H1 (cell line): ENCODE measurements around the gene REELD1.

ENCODE experiments used
- CHD2 ChIP-seq: IDR thresholded peaks from 2 replicates; pipeline ENCODE4 v1.6.1; 2012; ENCODE audit warnings: low read length, improper control_type of control experiment
- KDM5A ChIP-seq: fragments of 200-600 bp; IDR thresholded peaks from 2 replicates; pipeline ENCODE4 v1.7.1; 2012; ENCODE audit warnings: mild to moderate bottlenecking, low read length, inconsistent platforms, mixed read lengths
- POLR2A ChIP-seq, 2 experiments: IDR thresholded peaks; 1 replicate in 1 of 2; 2 replicates in 1 of 2; pipeline ENCODE4 v1.6.1; 2011; ENCODE audit warnings: low read depth in 2 of 2, low read length in 2 of 2, mild to moderate bottlenecking in 2 of 2; ENCODE audit errors: control extremely low read depth in 1 of 2
- SP2 ChIP-seq: IDR thresholded peaks from 2 replicates; pipeline ENCODE4 v1.6.1; 2012; ENCODE audit warnings: mild to moderate bottlenecking, low read length, inconsistent platforms
- SRF ChIP-seq: IDR thresholded peaks from 2 replicates; pipeline ENCODE4 v1.6.1; 2011; ENCODE audit warnings: mild to moderate bottlenecking, low read depth, low read length, moderate library complexity
- TAF1 ChIP-seq: IDR thresholded peaks from 2 replicates; pipeline ENCODE4 v1.6.1; 2011; ENCODE audit warnings: mild to moderate bottlenecking, low read depth, low read length
- ZNF274 ChIP-seq: IDR thresholded peaks from 2 replicates; pipeline ENCODE4 v1.7.0; 2012; ENCODE audit warnings: low read length, borderline replicate concordance; ENCODE audit errors: extremely low read depth
- TF ChIP-seq, protein P1 (sequence below): IDR thresholded peaks from 2 replicates; pipeline ENCODE4 v1.6.1; 2011; ENCODE audit warnings: low read length, improper control_type of control experiment
- TF ChIP-seq, protein P2 (sequence below), 3 experiments: IDR thresholded peaks; 1 replicate in 2 of 3; 2 replicates in 1 of 3; pipeline versions ENCODE4 v1.5.1 to v1.6.1; 2011; ENCODE audit warnings: low read length in 3 of 3, mild to moderate bottlenecking in 3 of 3, inconsistent platforms in 2 of 3, low read depth in 1 of 3, moderate library complexity in 1 of 3; ENCODE audit not compliant: insufficient read depth in 1 of 3; ENCODE audit errors: control extremely low read depth in 1 of 3
- TF ChIP-seq, protein P3 (sequence below): IDR thresholded peaks from 2 replicates; pipeline ENCODE4 v1.6.1; 2012; ENCODE audit warnings: low read length, inconsistent platforms

- TF ChIP-seq, protein P1, sequence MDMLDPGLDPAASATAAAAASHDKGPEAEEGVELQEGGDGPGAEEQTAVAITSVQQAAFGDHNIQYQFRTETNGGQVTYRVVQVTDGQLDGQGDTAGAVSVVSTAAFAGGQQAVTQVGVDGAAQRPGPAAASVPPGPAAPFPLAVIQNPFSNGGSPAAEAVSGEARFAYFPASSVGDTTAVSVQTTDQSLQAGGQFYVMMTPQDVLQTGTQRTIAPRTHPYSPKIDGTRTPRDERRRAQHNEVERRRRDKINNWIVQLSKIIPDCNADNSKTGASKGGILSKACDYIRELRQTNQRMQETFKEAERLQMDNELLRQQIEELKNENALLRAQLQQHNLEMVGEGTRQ = no peak
- TF ChIP-seq, protein P2, sequence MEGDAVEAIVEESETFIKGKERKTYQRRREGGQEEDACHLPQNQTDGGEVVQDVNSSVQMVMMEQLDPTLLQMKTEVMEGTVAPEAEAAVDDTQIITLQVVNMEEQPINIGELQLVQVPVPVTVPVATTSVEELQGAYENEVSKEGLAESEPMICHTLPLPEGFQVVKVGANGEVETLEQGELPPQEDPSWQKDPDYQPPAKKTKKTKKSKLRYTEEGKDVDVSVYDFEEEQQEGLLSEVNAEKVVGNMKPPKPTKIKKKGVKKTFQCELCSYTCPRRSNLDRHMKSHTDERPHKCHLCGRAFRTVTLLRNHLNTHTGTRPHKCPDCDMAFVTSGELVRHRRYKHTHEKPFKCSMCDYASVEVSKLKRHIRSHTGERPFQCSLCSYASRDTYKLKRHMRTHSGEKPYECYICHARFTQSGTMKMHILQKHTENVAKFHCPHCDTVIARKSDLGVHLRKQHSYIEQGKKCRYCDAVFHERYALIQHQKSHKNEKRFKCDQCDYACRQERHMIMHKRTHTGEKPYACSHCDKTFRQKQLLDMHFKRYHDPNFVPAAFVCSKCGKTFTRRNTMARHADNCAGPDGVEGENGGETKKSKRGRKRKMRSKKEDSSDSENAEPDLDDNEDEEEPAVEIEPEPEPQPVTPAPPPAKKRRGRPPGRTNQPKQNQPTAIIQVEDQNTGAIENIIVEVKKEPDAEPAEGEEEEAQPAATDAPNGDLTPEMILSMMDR (IDR thresholded peaks at IDR 0.05; ENCODE audit: control extremely low read depth in 1 of 3, insufficient read depth in 1 of 3, low read depth in 1 of 3, low read length in 3 of 3) = no peak
- no peak for TF ChIP-seq TAF1
- no peak for TF ChIP-seq POLR2A (IDR thresholded peaks at IDR 0.05; ENCODE audit: control extremely low read depth in 1 of 2, low read depth in 2 of 2, low read length in 2 of 2)
- TF ChIP-seq, protein P3, sequence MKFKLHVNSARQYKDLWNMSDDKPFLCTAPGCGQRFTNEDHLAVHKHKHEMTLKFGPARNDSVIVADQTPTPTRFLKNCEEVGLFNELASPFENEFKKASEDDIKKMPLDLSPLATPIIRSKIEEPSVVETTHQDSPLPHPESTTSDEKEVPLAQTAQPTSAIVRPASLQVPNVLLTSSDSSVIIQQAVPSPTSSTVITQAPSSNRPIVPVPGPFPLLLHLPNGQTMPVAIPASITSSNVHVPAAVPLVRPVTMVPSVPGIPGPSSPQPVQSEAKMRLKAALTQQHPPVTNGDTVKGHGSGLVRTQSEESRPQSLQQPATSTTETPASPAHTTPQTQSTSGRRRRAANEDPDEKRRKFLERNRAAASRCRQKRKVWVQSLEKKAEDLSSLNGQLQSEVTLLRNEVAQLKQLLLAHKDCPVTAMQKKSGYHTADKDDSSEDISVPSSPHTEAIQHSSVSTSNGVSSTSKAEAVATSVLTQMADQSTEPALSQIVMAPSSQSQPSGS = no peak
- TF ChIP-seq ZNF274 = no peak
- no peak for TF ChIP-seq SP2
- no peak for TF ChIP-seq CHD2
- no peak for TF ChIP-seq SRF
- no peak for TF ChIP-seq KDM5A
These were observed 22.4 kb upstream of the REELD1 start for GRCh38 chr4:146191766-146192458.
